ENCODE measurements around the gene NEIL1.

- no peak for TF ChIP-seq CTCF (IDR thresholded peaks at IDR 0.05)
- no peak for TF ChIP-seq POLR2A (IDR thresholded peaks at IDR 0.05; ENCODE audit: low read depth)
- no peak for TF ChIP-seq POLR2AphosphoS5 (IDR thresholded peaks at IDR 0.05)
- TF ChIP-seq EP300 (IDR thresholded peaks at IDR 0.05) = no peak
Observed at GRCh38 chr15:75313116-75313845, 33.6 kb upstream of the NEIL1 start.
